Measurements from ENCODE around the gene MAML3.

Gene MAML3

DNA sequence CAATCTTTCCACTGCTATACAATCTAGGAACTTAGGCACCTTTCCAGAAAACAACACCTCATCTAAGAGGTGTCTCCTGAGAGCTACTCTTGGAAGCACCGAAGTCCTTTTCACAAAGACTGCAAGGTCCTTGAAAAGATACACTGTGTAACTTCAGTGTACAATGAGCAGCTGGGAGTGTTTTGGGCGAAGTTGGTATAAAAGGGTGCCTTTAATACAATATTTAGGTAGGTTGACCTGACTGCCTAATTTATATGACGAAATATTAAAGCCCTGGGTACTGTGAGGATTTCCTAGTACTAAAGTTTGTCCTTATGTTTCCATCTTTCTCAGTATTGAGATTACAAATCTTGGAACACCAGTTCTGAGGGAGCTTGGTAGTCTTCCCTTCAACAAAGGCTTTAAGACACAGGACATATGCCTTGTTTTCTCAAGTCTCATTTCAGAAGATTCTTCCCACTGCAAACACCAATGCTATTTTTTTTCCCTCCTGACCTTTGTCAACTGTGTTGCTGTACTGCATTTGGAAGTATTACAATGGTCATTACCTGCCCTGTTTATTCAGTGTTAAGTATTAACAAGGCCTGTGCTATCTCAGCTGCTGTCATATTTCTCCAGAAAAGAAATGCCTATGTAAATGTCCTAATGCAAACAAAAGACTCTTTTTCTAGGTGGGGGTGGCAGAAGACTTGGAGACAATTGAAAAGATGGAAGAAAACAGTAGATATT lies 134.2 kb downstream of the MAML3 start:
- peak overlapping the region in 1 of 2 donors; percentile 23 for H3K9ac ChIP-seq (ENCODE audit: low read depth in 1 of 2, low read length in 2 of 2)
- no peaks in the 10 kb centered on the region for H3K9me3 ChIP-seq (ENCODE audit: control insufficient read depth in 2 of 2, low read length in 2 of 2)
- peaks cover 16 to 19% of the 10 kb centered on the region in 2 donors for H3K4me1 ChIP-seq (ENCODE audit: control insufficient read depth in 2 of 2, insufficient read depth in 2 of 2, low read length in 2 of 2)
- H3K27me3 ChIP-seq (ENCODE audit: control insufficient read depth in 2 of 2, insufficient read depth in 2 of 2, low read length in 2 of 2), result no peaks in the 10 kb centered on the region
- H3K36me3 ChIP-seq (ENCODE audit: control insufficient read depth in 2 of 2, insufficient read depth in 2 of 2, low read length in 2 of 2), result no peaks in the 10 kb centered on the region
- peak overlapping the region; percentile 81 to 88 for H3K27ac ChIP-seq (ENCODE audit: low read depth in 2 of 2, low read length in 2 of 2)
- H3K4me3 ChIP-seq (ENCODE audit: low read length in 2 of 2), result peak overlapping the region; percentile 13 to 23

DNA sequence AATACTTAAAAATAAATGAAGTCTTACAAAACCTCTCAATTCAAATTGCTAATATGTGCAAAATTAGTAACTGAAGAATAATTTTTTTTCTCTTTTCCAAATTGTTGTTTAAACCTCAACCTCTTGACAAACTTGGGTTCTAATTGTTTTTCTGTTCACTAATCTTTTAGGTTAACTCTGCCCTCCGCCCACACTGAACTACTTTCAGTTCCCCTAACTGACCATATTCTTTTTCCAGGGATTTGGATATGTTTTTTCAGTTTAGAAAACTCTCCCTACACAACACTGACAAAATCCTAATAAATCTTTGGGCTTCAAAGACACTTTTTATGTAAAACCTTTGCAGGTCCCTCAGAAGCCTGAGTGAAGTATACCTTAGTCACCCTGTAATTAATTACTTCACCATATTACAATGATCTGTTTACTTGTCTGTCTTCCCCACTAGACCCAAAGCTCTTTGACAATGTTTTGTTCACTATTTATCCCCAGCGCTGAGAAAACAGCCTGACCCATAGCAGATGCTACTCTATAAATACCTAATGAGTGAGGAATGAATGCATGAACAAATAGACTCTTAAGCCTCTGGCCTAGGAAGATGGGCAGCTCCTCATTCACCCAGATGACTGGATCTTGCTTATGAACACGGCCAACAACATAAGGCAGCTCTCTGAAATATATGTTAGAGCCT lies 134.9 kb downstream of the MAML3 start:
- H3K27ac ChIP-seq (ENCODE audit: low read depth in 2 of 2, low read length in 2 of 2), result peak overlapping the region; percentile 81 to 88
- peaks cover 16 to 19% of the 10 kb centered on the region in 2 donors for H3K4me1 ChIP-seq (ENCODE audit: control insufficient read depth in 2 of 2, insufficient read depth in 2 of 2, low read length in 2 of 2)
- H3K27me3 ChIP-seq (ENCODE audit: control insufficient read depth in 2 of 2, insufficient read depth in 2 of 2, low read length in 2 of 2), result no peaks in the 10 kb centered on the region
- H3K9ac ChIP-seq (ENCODE audit: low read depth in 1 of 2, low read length in 2 of 2), result no peak overlapping the region
- H3K4me3 ChIP-seq (ENCODE audit: low read length in 2 of 2), result peak overlapping the region; percentile 13 to 23
- no peaks in the 10 kb centered on the region for H3K9me3 ChIP-seq (ENCODE audit: control insufficient read depth in 2 of 2, low read length in 2 of 2)
- H3K36me3 ChIP-seq (ENCODE audit: control insufficient read depth in 2 of 2, insufficient read depth in 2 of 2, low read length in 2 of 2), result no peaks in the 10 kb centered on the region

DNA sequence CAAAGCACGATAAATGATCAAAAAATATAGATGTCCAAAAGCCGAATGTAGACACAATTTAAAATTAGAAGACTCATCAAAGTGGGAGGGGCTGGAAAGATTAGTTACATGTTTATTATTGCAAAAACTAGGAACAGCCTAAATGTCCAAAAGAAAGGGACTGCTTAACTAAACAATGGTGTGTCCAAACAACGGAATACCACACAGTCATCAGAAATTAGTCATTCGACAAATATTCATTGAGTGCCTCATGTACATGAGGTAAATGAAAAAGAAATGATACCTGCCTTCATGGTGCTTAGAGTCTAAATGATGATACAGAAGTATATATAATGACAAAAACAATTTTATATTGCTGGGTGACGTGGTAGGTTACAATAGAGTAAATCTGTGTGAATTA lies 139.7 kb downstream of the MAML3 start:
- H3K9me3 ChIP-seq (ENCODE audit: control insufficient read depth in 2 of 2, low read length in 2 of 2), result no peaks in the 10 kb centered on the region
- H3K9ac ChIP-seq (ENCODE audit: low read depth in 1 of 2, low read length in 2 of 2), result no peak overlapping the region
- no peak overlapping the region for H3K4me3 ChIP-seq (ENCODE audit: low read length in 2 of 2)
- H3K4me1 ChIP-seq (ENCODE audit: control insufficient read depth in 2 of 2, insufficient read depth in 2 of 2, low read length in 2 of 2), result peaks cover 8 to 18% of the 10 kb centered on the region in 2 donors
- no peaks in the 10 kb centered on the region for H3K36me3 ChIP-seq (ENCODE audit: control insufficient read depth in 2 of 2, insufficient read depth in 2 of 2, low read length in 2 of 2)
- no peaks in the 10 kb centered on the region for H3K27me3 ChIP-seq (ENCODE audit: control insufficient read depth in 2 of 2, insufficient read depth in 2 of 2, low read length in 2 of 2)
- no peak overlapping the region for H3K27ac ChIP-seq (ENCODE audit: low read depth in 2 of 2, low read length in 2 of 2)

DNA sequence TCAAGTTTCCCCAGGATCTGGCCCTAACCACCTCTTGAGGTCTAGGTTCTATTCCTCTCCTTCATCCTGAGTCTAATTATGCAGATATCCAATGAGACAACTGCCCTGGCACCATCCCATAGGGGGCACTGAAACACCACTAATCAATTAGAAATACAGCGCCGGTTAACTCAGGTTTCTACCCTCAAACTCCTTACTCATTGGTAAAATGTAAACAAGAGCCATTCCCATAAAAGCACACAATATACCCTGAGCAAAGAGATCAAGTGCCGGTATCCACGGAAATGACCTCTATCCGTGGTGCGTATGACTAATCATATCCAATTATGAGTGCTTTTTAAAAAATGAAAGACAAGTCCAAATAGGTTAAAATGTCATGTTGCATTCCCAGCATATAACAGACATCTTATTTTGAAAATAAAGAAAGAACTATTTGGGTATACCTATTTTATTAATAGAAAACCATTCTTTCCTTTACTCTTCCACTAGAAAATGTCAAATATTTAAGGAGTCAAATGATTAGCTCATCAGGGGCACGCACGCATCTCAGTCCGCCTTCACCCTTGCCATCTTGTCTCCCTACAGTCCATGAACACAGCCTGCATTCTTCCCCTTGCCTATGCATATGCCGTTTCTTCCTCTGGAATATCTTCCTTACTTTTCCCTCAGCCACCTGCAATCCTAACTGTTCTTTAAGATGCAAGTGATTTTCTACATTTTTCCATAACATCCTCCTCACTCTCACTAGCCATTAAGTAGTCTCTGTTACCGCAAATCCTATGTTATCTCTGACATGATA lies 141.1 kb downstream of the MAML3 start:
- Histone ChIP-seq H3K27ac (ENCODE audit: low read depth in 2 of 2, low read length in 2 of 2) (peak overlapping the region in 1 of 2 donors; percentile 7), H3K27me3 (ENCODE audit: control insufficient read depth in 2 of 2, insufficient read depth in 2 of 2, low read length in 2 of 2) (no peaks in the 10 kb centered on the region), H3K4me1 (ENCODE audit: control insufficient read depth in 2 of 2, insufficient read depth in 2 of 2, low read length in 2 of 2) (peaks cover 7 to 13% of the 10 kb centered on the region in 2 donors), H3K4me3 (ENCODE audit: low read length in 2 of 2) (peak overlapping the region in 1 of 2 donors; percentile 24), H3K36me3 (ENCODE audit: control insufficient read depth in 2 of 2, insufficient read depth in 2 of 2, low read length in 2 of 2) (no peaks in the 10 kb centered on the region), H3K9ac (ENCODE audit: low read depth in 1 of 2, low read length in 2 of 2) (no peak overlapping the region), H3K9me3 (ENCODE audit: control insufficient read depth in 2 of 2, low read length in 2 of 2) (no peaks in the 10 kb centered on the region)

DNA sequence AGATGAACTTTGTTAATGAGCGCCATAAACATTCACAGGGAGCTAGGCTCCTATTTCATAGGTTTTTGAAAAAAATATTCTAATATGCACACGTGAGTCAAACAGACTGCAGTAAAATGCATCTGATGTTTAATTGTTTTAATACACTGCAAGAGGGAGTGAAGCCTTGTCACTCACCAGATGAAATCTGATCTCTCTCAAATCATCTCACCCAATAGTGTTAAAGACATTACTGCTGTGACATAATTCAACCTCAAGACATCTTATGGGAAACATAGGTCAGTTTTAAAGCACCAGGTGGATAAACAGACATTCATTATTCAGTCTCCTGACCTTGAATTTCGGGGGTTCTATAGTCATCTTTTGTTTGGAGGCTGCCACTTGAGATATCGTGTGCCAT lies 148.3 kb downstream of the MAML3 start:
- Histone ChIP-seq H3K9me3 (ENCODE audit: control insufficient read depth in 2 of 2, low read length in 2 of 2) (no peaks in the 10 kb centered on the region), H3K4me3 (ENCODE audit: low read length in 2 of 2) (no peak overlapping the region), H3K27ac (ENCODE audit: low read depth in 2 of 2, low read length in 2 of 2) (no peak overlapping the region), H3K4me1 (ENCODE audit: control insufficient read depth in 2 of 2, insufficient read depth in 2 of 2, low read length in 2 of 2) (no peaks in the 10 kb centered on the region), H3K9ac (ENCODE audit: low read depth in 1 of 2, low read length in 2 of 2) (no peak overlapping the region), H3K27me3 (ENCODE audit: control insufficient read depth in 2 of 2, insufficient read depth in 2 of 2, low read length in 2 of 2) (no peaks in the 10 kb centered on the region), H3K36me3 (ENCODE audit: control insufficient read depth in 2 of 2, insufficient read depth in 2 of 2, low read length in 2 of 2) (no peaks in the 10 kb centered on the region)

DNA sequence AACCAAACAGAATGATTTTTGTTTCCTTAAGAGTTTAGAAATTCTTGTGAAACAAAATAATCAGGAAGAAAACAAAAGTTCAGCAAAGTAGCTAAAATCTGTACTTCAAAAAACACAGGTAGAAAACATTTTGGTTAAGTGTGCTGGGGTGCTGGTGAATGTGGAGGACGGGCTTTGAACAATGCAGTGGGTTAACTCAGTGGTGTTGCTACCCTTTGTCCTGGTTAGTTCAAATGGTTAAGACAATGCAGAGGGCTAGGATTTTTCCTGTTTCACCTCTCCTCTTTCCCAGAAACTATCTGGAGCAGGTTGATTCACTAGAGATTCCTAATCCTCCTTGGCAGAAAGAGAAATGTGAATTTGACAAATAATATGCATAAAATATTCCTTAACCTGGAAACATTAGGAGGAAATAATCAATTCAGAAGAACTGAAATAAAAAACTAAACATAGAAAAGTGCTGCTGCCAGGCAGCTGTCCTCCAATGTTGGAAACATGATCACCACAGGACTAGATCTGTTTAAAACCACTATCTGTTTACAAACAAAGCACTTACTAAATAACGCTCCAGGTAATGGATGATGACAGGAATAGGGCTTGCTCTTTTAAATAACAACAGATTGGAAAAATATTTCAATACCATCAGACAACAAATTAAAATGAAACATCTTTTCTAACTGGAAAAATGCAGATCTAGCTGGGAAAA lies 148.9 kb downstream of the MAML3 start:
- H3K4me3 ChIP-seq (ENCODE audit: low read length in 2 of 2), result no peak overlapping the region
- H3K9me3 ChIP-seq (ENCODE audit: control insufficient read depth in 2 of 2, low read length in 2 of 2), result no peaks in the 10 kb centered on the region
- no peaks in the 10 kb centered on the region for H3K27me3 ChIP-seq (ENCODE audit: control insufficient read depth in 2 of 2, insufficient read depth in 2 of 2, low read length in 2 of 2)
- H3K4me1 ChIP-seq (ENCODE audit: control insufficient read depth in 2 of 2, insufficient read depth in 2 of 2, low read length in 2 of 2), result no peaks in the 10 kb centered on the region
- no peak overlapping the region for H3K27ac ChIP-seq (ENCODE audit: low read depth in 2 of 2, low read length in 2 of 2)
- H3K9ac ChIP-seq (ENCODE audit: low read depth in 1 of 2, low read length in 2 of 2), result no peak overlapping the region
- no peaks in the 10 kb centered on the region for H3K36me3 ChIP-seq (ENCODE audit: control insufficient read depth in 2 of 2, insufficient read depth in 2 of 2, low read length in 2 of 2)

DNA sequence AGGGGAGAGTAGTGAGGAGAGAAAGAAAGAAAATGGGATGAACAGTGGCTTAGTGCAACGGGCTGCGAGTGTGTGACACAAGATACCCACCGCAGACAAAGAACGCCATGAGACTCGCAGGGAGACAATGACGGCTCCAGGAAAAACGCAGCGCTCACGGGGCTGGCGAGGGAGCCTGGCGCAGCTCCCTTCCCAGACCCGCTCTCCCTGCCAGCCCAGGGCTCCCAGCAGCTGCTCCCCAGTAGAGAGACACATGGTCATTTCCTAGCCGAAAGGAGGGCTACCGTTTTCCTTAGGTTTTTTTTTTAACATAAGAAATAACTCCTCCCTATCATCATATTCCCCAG lies 149.5 kb downstream of the MAML3 start:
- no peaks in the 10 kb centered on the region for H3K36me3 ChIP-seq (ENCODE audit: control insufficient read depth in 2 of 2, insufficient read depth in 2 of 2, low read length in 2 of 2)
- no peak overlapping the region for H3K9ac ChIP-seq (ENCODE audit: low read depth in 1 of 2, low read length in 2 of 2)
- no peaks in the 10 kb centered on the region for H3K27me3 ChIP-seq (ENCODE audit: control insufficient read depth in 2 of 2, insufficient read depth in 2 of 2, low read length in 2 of 2)
- no peak overlapping the region for H3K27ac ChIP-seq (ENCODE audit: low read depth in 2 of 2, low read length in 2 of 2)
- no peaks in the 10 kb centered on the region for H3K4me1 ChIP-seq (ENCODE audit: control insufficient read depth in 2 of 2, insufficient read depth in 2 of 2, low read length in 2 of 2)
- H3K4me3 ChIP-seq (ENCODE audit: low read length in 2 of 2), result no peak overlapping the region
- no peaks in the 10 kb centered on the region for H3K9me3 ChIP-seq (ENCODE audit: control insufficient read depth in 2 of 2, low read length in 2 of 2)

DNA sequence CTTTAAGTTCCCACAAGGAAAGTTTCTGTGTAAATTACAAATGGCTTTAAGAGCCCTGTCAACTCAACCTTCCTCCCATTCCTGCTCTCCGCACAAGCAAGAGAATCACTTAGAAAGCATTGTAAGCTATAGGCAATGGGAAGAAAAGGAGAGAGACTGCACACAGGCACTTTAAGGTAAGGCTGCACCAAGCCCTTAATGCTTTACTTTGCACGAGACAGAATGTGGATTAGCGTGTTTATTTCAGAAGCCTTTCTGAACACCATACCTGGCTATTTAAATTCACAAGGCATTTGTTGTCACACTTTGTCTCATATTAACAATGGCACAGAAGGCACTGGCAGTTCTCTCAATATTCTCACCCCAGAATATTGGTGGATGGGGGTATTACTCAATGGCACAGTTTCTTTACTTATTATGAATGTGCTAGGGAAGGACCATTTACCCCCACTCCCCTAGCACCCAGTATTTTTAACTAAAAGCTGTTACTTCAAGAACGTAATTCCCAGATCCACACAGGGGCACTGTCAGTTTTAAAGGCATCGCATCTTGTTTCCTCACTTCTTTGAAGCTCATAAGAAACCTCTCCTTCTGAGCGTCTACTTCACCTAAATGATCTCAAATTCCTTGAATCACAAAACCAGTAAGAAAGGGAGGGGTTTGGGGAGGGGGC lies 150.0 kb downstream of the MAML3 start:
- Histone ChIP-seq H3K27ac (ENCODE audit: low read depth in 2 of 2, low read length in 2 of 2) (no peak overlapping the region), H3K4me3 (ENCODE audit: low read length in 2 of 2) (no peak overlapping the region)

DNA sequence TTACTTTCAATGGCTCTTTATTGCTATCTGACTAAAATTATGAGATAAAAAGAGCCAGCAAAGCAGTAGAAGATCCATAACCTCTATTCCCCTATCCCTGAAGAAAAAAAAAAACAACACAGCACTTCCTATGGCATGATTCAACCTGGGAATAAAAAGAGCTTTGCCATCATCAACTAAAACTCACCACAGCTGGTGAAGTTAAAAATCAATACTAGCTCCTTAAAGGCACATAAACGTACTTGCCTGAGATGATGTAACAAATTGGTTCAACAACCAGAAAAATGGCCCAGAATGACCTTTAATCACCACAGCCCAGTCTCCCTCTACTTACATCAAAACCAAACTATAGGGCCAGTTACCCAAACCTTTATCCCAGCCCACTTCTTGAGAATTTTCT lies 153.8 kb downstream of the MAML3 start:
- Histone ChIP-seq H3K27ac (ENCODE audit: low read depth in 2 of 2, low read length in 2 of 2) (no peak overlapping the region), H3K36me3 (ENCODE audit: control insufficient read depth in 2 of 2, insufficient read depth in 2 of 2, low read length in 2 of 2) (no peaks in the 10 kb centered on the region), H3K9ac (ENCODE audit: low read depth in 1 of 2, low read length in 2 of 2) (no peak overlapping the region), H3K4me3 (ENCODE audit: low read length in 2 of 2) (no peak overlapping the region), H3K4me1 (ENCODE audit: control insufficient read depth in 2 of 2, insufficient read depth in 2 of 2, low read length in 2 of 2) (no peaks in the 10 kb centered on the region), H3K27me3 (ENCODE audit: control insufficient read depth in 2 of 2, insufficient read depth in 2 of 2, low read length in 2 of 2) (no peaks in the 10 kb centered on the region), H3K9me3 (ENCODE audit: control insufficient read depth in 2 of 2, low read length in 2 of 2) (no peaks in the 10 kb centered on the region)

More for the DNA sequence above, 150.0 kb downstream of the MAML3 start:
- Histone ChIP-seq H3K9ac (ENCODE audit: low read depth in 1 of 2, low read length in 2 of 2) (no peak overlapping the region), H3K36me3 (ENCODE audit: control insufficient read depth in 2 of 2, insufficient read depth in 2 of 2, low read length in 2 of 2) (no peaks in the 10 kb centered on the region), H3K4me1 (ENCODE audit: control insufficient read depth in 2 of 2, insufficient read depth in 2 of 2, low read length in 2 of 2) (no peaks in the 10 kb centered on the region), H3K9me3 (ENCODE audit: control insufficient read depth in 2 of 2, low read length in 2 of 2) (no peaks in the 10 kb centered on the region), H3K27me3 (ENCODE audit: control insufficient read depth in 2 of 2, insufficient read depth in 2 of 2, low read length in 2 of 2) (no peaks in the 10 kb centered on the region)
